ENCODE data around the gene WNT2. TPM values are rescaled to one million over a fixed set of nuclear protein-coding genes. Genes with fewer than 3 reads are reported as not detected.
"Not testable (repeated sequence)": the region's sequence is repeated elsewhere in the genome, so short reads cannot be mapped to it uniquely, and the experiment has no call there.

The WNT2 gene
- total RNA-seq, 1 donor, result 56.1 TPM

GRCh38 chr7:117312593-117313580, 10.0 kb downstream of the WNT2 start:
- no peak overlapping the region for H3K4me3 ChIP-seq (ENCODE audit: low read depth, low read length)
- no peak for DNase-seq (ENCODE audit: low read depth)
- peak; percentile 37 for TF ChIP-seq CTCF (IDR thresholded peaks at IDR 0.05; ENCODE audit: insufficient read depth, low read depth, low read length)

DNA sequence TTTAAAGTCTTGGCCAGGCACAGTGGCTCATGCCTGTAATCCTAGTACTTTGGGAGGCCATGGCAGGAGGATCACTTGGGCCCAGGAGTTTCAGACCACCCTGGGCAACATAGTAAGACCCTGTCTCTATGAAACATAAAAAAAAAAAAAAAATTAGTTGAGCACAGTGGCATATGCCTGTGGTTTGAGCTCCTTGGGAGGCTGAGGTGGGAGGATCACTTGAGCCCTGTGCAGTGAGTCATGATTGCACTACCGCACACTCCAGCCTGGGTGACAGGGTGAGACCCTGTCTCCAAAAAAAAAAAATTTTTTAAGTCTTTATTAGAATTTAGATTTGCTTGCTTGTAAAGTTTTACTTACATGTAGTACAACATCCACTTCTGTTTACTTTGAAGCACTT, 14.0 kb downstream of the WNT2 start:
- DNase-seq (ENCODE audit: low read depth), result no peak
- no peak for TF ChIP-seq CTCF (IDR thresholded peaks at IDR 0.05; ENCODE audit: insufficient read depth, low read depth, low read length)

GRCh38 chr7:117302396-117302795, 20.5 kb downstream of the WNT2 start:
- DNase-seq (ENCODE audit: low read depth), result no peak
- no peak overlapping the region for H3K4me3 ChIP-seq (ENCODE audit: low read depth, low read length)
- no peak for TF ChIP-seq CTCF (IDR thresholded peaks at IDR 0.05; ENCODE audit: insufficient read depth, low read depth, low read length)

More for the DNA sequence above, 14.0 kb downstream of the WNT2 start:
- no peak overlapping the region for H3K4me3 ChIP-seq (ENCODE audit: low read depth, low read length)

- DNase-seq (ENCODE audit: low read depth); H3K4me3 ChIP-seq (ENCODE audit: low read depth, low read length): not testable (repeated sequence)
These were observed 22.4 kb downstream of the WNT2 start for GRCh38 chr7:117300506-117300905.

DNA sequence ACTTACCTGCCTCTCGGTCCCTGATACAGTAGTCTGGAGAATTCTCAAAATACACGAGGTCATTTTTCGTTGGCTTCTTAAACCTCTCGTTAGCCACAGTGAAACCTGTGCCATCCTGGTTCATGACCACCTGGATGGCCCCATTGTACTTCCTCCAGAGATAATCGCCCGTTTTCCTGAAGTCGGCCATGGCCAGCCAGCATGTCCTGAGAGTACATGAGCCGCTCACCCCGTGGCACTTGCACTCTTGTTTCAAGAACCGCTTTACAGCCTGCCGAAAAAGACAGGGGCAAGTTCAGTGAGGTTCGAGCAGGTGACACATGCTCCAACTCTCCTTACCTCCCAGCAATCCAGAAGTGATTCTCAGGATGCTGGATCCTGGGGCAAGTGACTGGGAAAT, 25.3 kb downstream of the WNT2 start:
- no peak for TF ChIP-seq CTCF (IDR thresholded peaks at IDR 0.05; ENCODE audit: insufficient read depth, low read depth, low read length)
- no peak for DNase-seq (ENCODE audit: low read depth)
- H3K4me3 ChIP-seq (ENCODE audit: low read depth, low read length), result no peak overlapping the region

- no peak overlapping the region for H3K4me3 ChIP-seq (ENCODE audit: low read depth, low read length)
- TF ChIP-seq CTCF (IDR thresholded peaks at IDR 0.05; ENCODE audit: insufficient read depth, low read depth, low read length), result no peak
- DNase-seq (ENCODE audit: low read depth), result no peak
These were observed 26.8 kb downstream of the WNT2 start for GRCh38 chr7:117296066-117296465.

GRCh38 chr7:117285826-117286225, 37.0 kb downstream of the WNT2 start:
- DNase-seq (ENCODE audit: low read depth), result peak; percentile 59
- no peak overlapping the region for H3K4me3 ChIP-seq (ENCODE audit: low read depth, low read length)
- no peak for TF ChIP-seq CTCF (IDR thresholded peaks at IDR 0.05; ENCODE audit: insufficient read depth, low read depth, low read length)

Measured in fibroblast of villous mesenchyme (primary cell).